Aorta (tissue), 5 donors: Measurements from ENCODE around the gene PTPRN2. TPM values are rescaled to one million over a fixed set of nuclear protein-coding genes. Genes with fewer than 3 reads are reported as not detected.
A peak's percentile ranks its signal among the peaks of the same experiment; 100 is the strongest.

ENCODE experiments used
- ATAC-seq: fragments of 200-7000 bp; cut with Tn5 transposase; one replicate; pipeline ENCODE4 v1.9.1; 2022; ENCODE audit warnings: moderate library complexity; ENCODE audit not compliant: low FRiP score
- DNase-seq, 2 donors: peaks; one replicate each; pipeline ENCODE4 v3.0.0-alpha.2; 2020
- H3K27ac ChIP-seq, 2 donors: one replicate each; pipeline ENCODE4 v1.5.1; 2013; ENCODE audit warnings: low read length in 2 of 2, mild to moderate bottlenecking in 2 of 2, moderate library complexity in 2 of 2, control low read depth in 1 of 2, inconsistent platforms in 1 of 2, low read depth in 1 of 2
- H3K27me3 ChIP-seq, 2 donors: one replicate each; pipeline ENCODE4 v1.6.1; 2013; ENCODE audit warnings: control low read depth in 1 of 2, low read length in 1 of 2, mild to moderate bottlenecking in 1 of 2, moderate library complexity in 1 of 2; ENCODE audit not compliant: insufficient read depth in 2 of 2, control insufficient read depth in 1 of 2
- H3K36me3 ChIP-seq, 2 donors: one replicate each; pipeline ENCODE4 v1.6.1; 2013; ENCODE audit warnings: control low read depth in 1 of 2, low read length in 1 of 2, mild to moderate bottlenecking in 1 of 2; ENCODE audit not compliant: insufficient read depth in 2 of 2, control insufficient read depth in 1 of 2
- H3K4me1 ChIP-seq, 2 donors: one replicate each; pipeline ENCODE4 v1.6.1; 2013; ENCODE audit warnings: low read length in 2 of 2, control low read depth in 1 of 2, mild to moderate bottlenecking in 1 of 2, moderate library complexity in 1 of 2; ENCODE audit not compliant: insufficient read depth in 2 of 2, control insufficient read depth in 1 of 2
- H3K4me3 ChIP-seq, 2 donors: one replicate each; pipeline ENCODE4 v1.5.1; 2013; ENCODE audit warnings: low read length in 2 of 2, control low read depth in 1 of 2, mild to moderate bottlenecking in 1 of 2
- H3K9me3 ChIP-seq: one replicate; pipeline ENCODE4 v1.6.1; 2013; ENCODE audit warnings: mild to moderate bottlenecking, low read length; ENCODE audit not compliant: control insufficient read depth
- WGBS, 2 donors: extraction: QIAGEN DNeasy Blood & Tissue Kit; methylation state at CpG; one replicate each; pipeline ENCODE4 v1.1.7; 2013; 5-methylcytosine and 5-hydroxymethylcytosine counted together
- intact Hi-C, 2 donors: fragments of 100-400 bp; cut with DNase I; formaldehyde crosslinking; loops; one replicate each; pipeline versions ENCODE4 v1.14.2 to v1.15.0; 2022
- polyA plus RNA-seq, 2 donors: library from polyadenylated mRNA; stranded (reverse); fragments of 200-250 nt; gene quantifications; one replicate each; pipeline ENCODE4 v1.2.3, GENCODE V29; 2013
- total RNA-seq, 2 donors: library from RNA; stranded (reverse); fragmentation: NEBNext Ultra II Directional; extraction: Animal tissue kit (Norgen Biotek cat#: 25700); gene quantifications; one replicate each; pipeline ENCODE4 v1.2.1, GENCODE V29; 2021
- donor health status: healthy with polysubstance abuse.
- donor health status: Bipolar disorder and iron deficiency.
- donor health status: DM: no; HTN: no; CAD: no.
- donor health status: DM: no; HTN: no; CAD: no.
- donor health status: DM: yes; HTN: yes; CAD: no.

Gene PTPRN2
- total and polyA plus RNA-seq, 4 donors: 0.67 to 3.3 (median 1.4) TPM

GRCh38 chr7:158584407-158584806, 3.2 kb downstream of the PTPRN2 start:
- ATAC-seq (no peak), DNase-seq (no peak)
- peaks cover 0 to 2% of the 10 kb centered on the region in 2 donors for H3K4me1 ChIP-seq
- H3K9me3 ChIP-seq: peaks cover 10% of the 10 kb centered on the region
- H3K4me3 ChIP-seq: no peak overlapping the region
- WGBS, 2 donors: 68 to 69% methylated on average over 8 of the region's 8 CpGs
- no peaks in the 10 kb centered on the region for H3K36me3 ChIP-seq
- no peak overlapping the region for H3K27ac ChIP-seq
- no peaks in the 10 kb centered on the region for H3K27me3 ChIP-seq
- intact Hi-C loops: no loop called here

DNA sequence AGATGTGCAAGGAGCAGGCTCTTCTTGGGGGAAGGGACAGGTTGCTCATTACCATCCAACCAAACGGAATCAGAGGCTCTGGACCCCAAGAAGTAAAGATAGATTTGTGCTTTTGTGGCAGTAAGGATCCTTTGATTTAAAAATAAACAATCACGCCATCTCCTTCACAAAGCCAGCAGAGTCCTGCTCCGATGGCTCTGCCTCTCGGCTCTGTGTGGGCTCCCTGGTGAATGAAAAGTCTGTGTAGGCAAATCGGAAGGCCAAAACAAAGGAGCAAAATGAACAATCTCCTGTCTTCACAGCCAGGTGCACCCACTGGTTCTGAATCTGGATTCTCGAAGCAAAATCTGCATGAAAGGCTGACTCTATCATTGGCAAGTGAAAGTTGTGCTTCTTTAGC, 3.8 kb downstream of the PTPRN2 start:
- H3K36me3 ChIP-seq: no peaks in the 10 kb centered on the region
- H3K27me3 ChIP-seq: no peaks in the 10 kb centered on the region
- no peak overlapping the region for H3K4me3 ChIP-seq
- ATAC-seq: no peak
- WGBS, 2 donors: 60 to 65% methylated on average over 6 of the region's 6 CpGs
- intact Hi-C loops: no loop called here
- H3K27ac ChIP-seq: no peak overlapping the region
- peaks cover 0 to 2% of the 10 kb centered on the region in 2 donors for H3K4me1 ChIP-seq
- H3K9me3 ChIP-seq: peaks cover 10% of the 10 kb centered on the region
- DNase-seq: no peak

DNA sequence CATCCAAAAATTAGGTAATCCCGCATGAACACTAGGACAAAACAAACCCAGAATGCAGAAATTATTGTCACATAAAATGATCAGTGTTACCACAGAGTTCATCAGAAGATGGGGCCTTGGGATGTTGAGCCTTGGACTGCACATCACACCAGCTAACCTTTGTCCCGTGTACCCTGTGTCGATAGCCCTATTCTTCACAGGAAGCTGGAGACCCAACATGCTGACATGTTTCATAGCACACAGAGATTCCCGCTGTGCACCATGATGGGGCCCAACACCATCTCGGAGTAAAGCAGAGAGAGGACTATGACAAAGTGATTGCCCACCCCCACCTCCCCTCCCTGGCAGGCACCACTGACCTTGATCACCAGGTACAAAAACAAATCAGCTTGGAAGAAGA, 4.5 kb downstream of the PTPRN2 start:
- Histone ChIP-seq H3K36me3 (no peaks in the 10 kb centered on the region), H3K27me3 (no peaks in the 10 kb centered on the region), H3K9me3 (peaks cover 10% of the 10 kb centered on the region), H3K4me1 (peaks cover 0 to 2% of the 10 kb centered on the region in 2 donors), H3K27ac (no peak overlapping the region), H3K4me3 (no peak overlapping the region)
- intact Hi-C loops: no loop called here
- DNase-seq (no peak), ATAC-seq (no peak)
- 90 to 91% methylated on average over 5 of the region's 5 CpGs for WGBS, 2 donors

DNA sequence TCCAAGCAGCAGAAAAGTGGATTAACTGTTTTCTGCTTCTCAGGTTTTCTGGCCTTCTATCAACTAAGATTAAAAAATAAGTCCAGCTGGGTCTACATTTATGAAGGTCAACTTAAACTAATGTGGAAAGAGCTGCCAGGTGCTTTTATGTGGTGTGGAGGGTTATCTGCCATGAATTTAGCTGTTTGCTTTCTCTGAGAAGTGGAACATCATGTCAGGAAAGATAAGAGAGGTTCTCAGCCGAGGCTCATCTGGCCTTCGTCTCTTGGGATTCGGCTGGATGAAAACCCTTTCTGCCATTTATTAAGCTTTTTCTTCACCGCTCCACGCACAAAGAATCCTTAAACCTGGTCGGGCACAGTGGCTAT, 5.5 kb downstream of the PTPRN2 start:
- peaks cover 0 to 2% of the 10 kb centered on the region in 2 donors for H3K4me1 ChIP-seq
- DNase-seq (no peak), ATAC-seq (no peak)
- intact Hi-C loops: no loop called here
- no peaks in the 10 kb centered on the region for H3K27me3 ChIP-seq
- no peak overlapping the region for H3K4me3 ChIP-seq
- H3K27ac ChIP-seq: no peak overlapping the region
- H3K36me3 ChIP-seq: no peaks in the 10 kb centered on the region
- H3K9me3 ChIP-seq: peaks cover 11% of the 10 kb centered on the region
- WGBS, 2 donors: 80 to 87% methylated on average over 6 of the region's 6 CpGs

DNA sequence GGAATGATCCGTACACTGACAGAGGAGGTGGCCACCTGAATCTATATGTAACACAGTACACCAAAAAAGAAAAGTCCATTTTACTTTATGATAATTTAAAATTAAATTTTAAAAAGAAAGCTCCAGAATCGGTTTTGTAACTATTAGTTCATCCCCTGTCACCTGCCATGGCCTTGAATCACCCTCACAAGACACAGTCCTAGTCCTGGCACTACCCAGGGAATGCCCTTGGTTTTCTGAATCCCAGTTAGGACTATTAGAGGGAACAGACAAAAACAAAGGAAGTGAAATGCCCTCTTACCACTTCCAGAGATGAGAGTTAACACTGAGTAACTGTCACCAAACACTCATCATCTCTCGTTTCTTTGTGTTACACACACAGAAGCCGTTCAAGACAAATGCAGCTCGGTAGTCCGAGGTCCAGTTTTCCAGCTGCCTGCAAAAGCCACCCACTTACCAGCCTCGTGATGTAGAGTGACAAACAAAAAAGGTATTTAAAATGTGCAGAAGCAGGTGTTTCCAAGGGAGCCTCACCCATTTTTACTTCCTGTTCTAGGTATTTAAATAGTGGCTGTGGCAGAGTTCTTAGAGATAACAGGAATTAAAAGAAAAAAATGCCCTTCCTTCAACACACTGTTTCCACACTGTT, 6.1 kb downstream of the PTPRN2 start:
- intact Hi-C loops: no loop called here
- Histone ChIP-seq H3K36me3 (no peaks in the 10 kb centered on the region), H3K4me1 (peaks cover 0 to under 1% of the 10 kb centered on the region in 2 donors), H3K9me3 (peaks cover 11% of the 10 kb centered on the region), H3K27me3 (no peaks in the 10 kb centered on the region), H3K4me3 (no peak overlapping the region), H3K27ac (no peak overlapping the region)
- no peak for DNase-seq
- WGBS, 2 donors: 73 to 76% methylated on average over 7 of the region's 7 CpGs
- no peak for ATAC-seq

- peaks cover 11% of the 10 kb centered on the region for H3K9me3 ChIP-seq
- H3K4me3 ChIP-seq: no peak overlapping the region
- ATAC-seq (no peak), DNase-seq (no peak)
- H3K4me1 ChIP-seq: no peaks in the 10 kb centered on the region
- H3K27me3 ChIP-seq: no peaks in the 10 kb centered on the region
- no peak overlapping the region for H3K27ac ChIP-seq
- intact Hi-C loops: no loop called here
- H3K36me3 ChIP-seq: no peaks in the 10 kb centered on the region
- 90 to 93% methylated on average over 9 of the region's 9 CpGs for WGBS, 2 donors
Observed at GRCh38 chr7:158579662-158580646, 7.7 kb downstream of the PTPRN2 start.

DNA sequence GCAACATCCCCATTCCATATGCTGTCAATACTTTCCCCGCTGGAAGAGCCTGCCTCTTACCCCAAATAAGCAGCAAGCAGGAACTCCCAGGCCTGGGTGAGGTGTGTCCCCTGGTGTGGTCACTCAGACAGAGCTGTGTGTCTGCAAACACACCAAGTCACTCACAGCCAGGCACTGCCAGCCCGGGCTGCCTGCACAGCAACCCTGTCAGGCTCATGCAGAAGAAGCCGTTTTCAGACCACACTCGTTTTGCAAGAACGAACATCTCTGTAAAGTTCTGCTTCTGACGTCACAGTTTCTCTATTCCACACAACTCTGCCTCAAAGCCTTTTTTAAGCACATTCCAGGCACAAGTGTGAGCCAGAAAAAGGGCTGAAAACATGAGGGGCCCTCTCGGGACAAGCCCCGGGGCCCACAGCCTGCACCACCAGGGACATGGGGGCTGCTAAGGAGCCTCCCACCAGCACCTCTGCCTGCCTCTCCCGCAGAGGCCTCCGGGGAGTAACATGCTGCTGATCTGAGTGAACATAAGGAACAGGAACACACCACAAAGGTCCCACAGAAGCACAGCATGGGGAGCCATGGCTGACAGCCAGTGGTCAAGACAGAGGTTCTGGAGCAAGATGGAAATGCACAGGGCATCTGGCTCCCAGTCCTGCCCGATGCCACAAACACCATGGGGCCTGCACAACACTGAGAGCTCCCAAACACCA, 11.4 kb downstream of the PTPRN2 start:
- no peaks in the 10 kb centered on the region for H3K4me1 ChIP-seq
- peaks cover 10% of the 10 kb centered on the region for H3K9me3 ChIP-seq
- H3K27ac ChIP-seq: no peak overlapping the region
- ATAC-seq: no peak
- no peaks in the 10 kb centered on the region for H3K36me3 ChIP-seq
- 70 to 73% methylated on average over 11 of the region's 11 CpGs for WGBS, 2 donors
- intact Hi-C loops: no loop called here
- DNase-seq: no peak
- H3K4me3 ChIP-seq: no peak overlapping the region
- H3K27me3 ChIP-seq: no peaks in the 10 kb centered on the region

DNA sequence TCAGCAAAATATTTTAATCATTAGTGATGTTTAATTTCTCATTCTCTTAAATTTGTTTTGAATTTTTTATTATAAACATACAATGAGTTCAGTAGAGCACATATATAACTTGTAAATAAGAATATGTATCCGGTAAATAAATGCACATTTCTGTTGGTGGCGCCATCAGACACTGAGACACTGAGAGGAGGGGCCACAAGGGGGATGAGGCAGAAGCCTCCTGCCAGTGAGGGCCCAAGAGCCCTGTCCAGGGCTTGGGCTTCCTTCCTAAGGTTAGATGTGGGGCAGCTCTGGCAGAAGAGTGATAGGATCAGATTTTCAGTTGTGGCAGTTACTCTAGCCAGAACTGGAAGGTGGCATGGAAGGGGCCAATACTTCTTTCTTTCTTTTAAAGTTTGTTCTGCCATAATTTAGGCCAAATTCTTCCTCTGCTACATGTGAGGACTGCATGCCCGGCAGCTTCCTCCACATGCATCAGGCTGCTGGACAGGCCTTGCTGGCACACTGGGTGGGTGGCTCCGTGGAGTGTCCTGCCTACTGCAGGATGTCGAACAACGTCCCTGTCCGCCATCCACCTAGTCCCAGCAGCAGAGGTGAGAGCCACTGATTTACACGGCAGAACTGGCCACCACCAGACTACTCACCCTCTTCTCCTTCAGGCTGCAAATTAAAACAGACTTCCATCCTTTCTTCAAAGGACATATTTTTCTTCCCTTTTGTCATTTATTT, 13.2 kb downstream of the PTPRN2 start:
- Histone ChIP-seq H3K27me3 (no peaks in the 10 kb centered on the region), H3K27ac (no peak overlapping the region), H3K4me1 (no peaks in the 10 kb centered on the region), H3K4me3 (no peak overlapping the region), H3K36me3 (no peaks in the 10 kb centered on the region), H3K9me3 (peaks cover 2% of the 10 kb centered on the region)
- intact Hi-C loops: no loop called here
- DNase-seq (peak in 1 of 2 donors; percentile 24), ATAC-seq (no peak)
- WGBS, 2 donors: 81 to 82% methylated on average over 8 of the region's 8 CpGs
